Breast epithelium (tissue), 3 donors: ENCODE measurements around the gene SLC8A3.

Source experiments
- CTCF ChIP-seq, 3 donors: fragments of 450-650 bp; IDR thresholded peaks; one replicate each; pipeline ENCODE4 v1.5.1; 2016 to 2017; ENCODE audit warnings: antibody characterized with exemption in 3 of 3, mild to moderate bottlenecking in 3 of 3, moderate library complexity in 3 of 3
- POLR2A ChIP-seq: fragments of 450-650 bp; IDR thresholded peaks from one replicate; pipeline ENCODE4 v1.6.1; 2016; ENCODE audit warnings: antibody characterized with exemption, mild to moderate bottlenecking, moderate library complexity

DNA sequence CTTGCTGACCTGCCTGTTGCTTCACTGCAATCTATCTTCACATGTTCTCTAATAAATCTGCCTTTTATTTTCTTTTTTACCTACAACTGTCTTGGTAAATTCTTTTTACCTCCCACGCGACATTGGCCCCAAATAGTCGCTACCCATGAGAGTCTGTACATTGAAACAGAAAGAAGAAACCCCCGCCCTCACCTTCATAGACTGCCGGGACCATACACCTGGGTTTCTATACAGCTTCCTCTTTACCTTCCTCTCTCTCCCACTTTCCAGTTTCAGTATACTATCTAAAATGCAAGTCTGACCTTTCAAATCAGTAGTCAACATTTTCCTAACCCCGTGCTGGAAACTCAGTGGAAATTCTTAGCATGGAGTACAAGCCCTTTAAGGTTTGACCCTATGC lies 4.8 kb downstream of the SLC8A3 start:
- TF ChIP-seq CTCF (IDR thresholded peaks at IDR 0.05) (no peak), POLR2A (no peak)
